Epithelial cell of esophagus (primary cell): ENCODE measurements around the gene RAB30.

Source experiments
- DNase-seq: peaks from one replicate; pipeline ENCODE4 v3.0.0; 2010; ENCODE audit warnings: low read depth
- H3K4me3 ChIP-seq: 2 replicates; pipeline ENCODE4 v1.5.1; 2011; ENCODE audit warnings: mild to moderate bottlenecking, low read length, control low read depth
- CTCF ChIP-seq: IDR thresholded peaks from 2 replicates; pipeline ENCODE4 v1.5.1; 2011; ENCODE audit warnings: low read depth, mild to moderate bottlenecking, low read length, control low read depth, inconsistent platforms; ENCODE audit not compliant: insufficient read depth; ENCODE audit errors: missing control alignments

RAB30 gene

GRCh38 chr11:83051760-83052671, 19.7 kb downstream of the RAB30 start:
- TF ChIP-seq CTCF = no peak
- no peak overlapping the region for H3K4me3 ChIP-seq
- peak; percentile 96 for DNase-seq

- no peak overlapping the region for H3K4me3 ChIP-seq
- TF ChIP-seq CTCF = no peak
- no peak for DNase-seq
Measured at GRCh38 chr11:83047515-83048225, 24.0 kb downstream of the RAB30 start.

- H3K4me3 ChIP-seq = no peak overlapping the region
- no peak for DNase-seq
- no peak for TF ChIP-seq CTCF
Measured at GRCh38 chr11:83046621-83047172, 25.0 kb downstream of the RAB30 start.

- no peak for TF ChIP-seq CTCF
- H3K4me3 ChIP-seq = no peak overlapping the region
- peak; percentile 88 for DNase-seq
Measured at GRCh38 chr11:83044958-83045712, 26.6 kb downstream of the RAB30 start.

- peak; percentile 67 for DNase-seq
- H3K4me3 ChIP-seq = no peak overlapping the region
- no peak for TF ChIP-seq CTCF
Measured at GRCh38 chr11:83042964-83043711, 28.6 kb downstream of the RAB30 start.

GRCh38 chr11:83041126-83041525, 30.6 kb downstream of the RAB30 start:
- DNase-seq = no peak
- no peak overlapping the region for H3K4me3 ChIP-seq
- no peak for TF ChIP-seq CTCF
